ENCODE data around the gene HARS2.
"Not testable (repeated sequence)": the region's sequence is repeated elsewhere in the genome, so short reads cannot be mapped to it uniquely, and the experiment has no call there.

Gene HARS2

GRCh38 chr5:140708787-140709186 lies 17.5 kb downstream of the HARS2 start:
- H3K9ac ChIP-seq (ENCODE audit: low read length); H3K9me3 ChIP-seq (ENCODE audit: control insufficient read depth, low read length); H3K27me3 ChIP-seq (ENCODE audit: control insufficient read depth, insufficient read depth, low read length); H3K36me3 ChIP-seq (ENCODE audit: control insufficient read depth, insufficient read depth, low read length); H3K4me3 ChIP-seq (ENCODE audit: low read length); H3K4me1 ChIP-seq (ENCODE audit: control insufficient read depth, insufficient read depth, low read length): not testable (repeated sequence)

DNA sequence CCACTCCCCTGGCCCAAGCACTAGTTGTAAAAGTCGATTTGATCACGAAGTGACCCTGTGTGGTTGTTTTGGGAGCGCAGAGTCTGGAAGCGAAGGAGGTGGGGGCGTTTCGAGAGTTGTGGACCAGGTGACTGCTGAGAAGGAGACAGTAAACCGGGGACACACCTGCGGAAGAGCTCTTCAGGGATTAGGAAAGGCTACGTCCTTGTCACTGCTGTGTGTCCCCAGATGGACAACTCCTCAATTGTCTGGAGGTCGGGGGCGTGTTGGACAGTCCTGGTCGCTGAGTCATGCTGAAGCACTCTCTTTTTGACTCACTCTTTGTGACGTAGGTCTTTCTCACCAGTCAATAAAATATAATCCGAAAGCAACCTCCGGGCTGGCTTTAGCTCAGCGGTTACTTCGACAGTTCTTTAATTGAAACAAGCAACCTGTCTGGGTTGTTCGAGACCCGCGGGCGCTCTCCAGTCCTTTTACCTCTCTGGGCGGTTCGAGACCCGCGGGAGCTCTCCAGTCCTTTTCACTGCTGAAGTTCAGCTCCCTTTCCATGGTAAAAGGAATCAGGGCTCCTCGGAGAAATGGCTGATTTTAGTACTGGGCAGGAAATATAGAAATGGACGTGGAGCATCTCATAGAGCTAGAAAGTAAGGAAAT lies 19.8 kb downstream of the HARS2 start:
- peak overlapping the region; percentile 95 for H3K4me3 ChIP-seq (ENCODE audit: low read length)
- H3K4me1 ChIP-seq (ENCODE audit: control insufficient read depth, insufficient read depth, low read length) = no peaks in the 10 kb centered on the region
- no peaks in the 10 kb centered on the region for H3K9me3 ChIP-seq (ENCODE audit: control insufficient read depth, low read length)
- no peaks in the 10 kb centered on the region for H3K36me3 ChIP-seq (ENCODE audit: control insufficient read depth, insufficient read depth, low read length)
- H3K27me3 ChIP-seq (ENCODE audit: control insufficient read depth, insufficient read depth, low read length) = no peaks in the 10 kb centered on the region
- H3K9ac ChIP-seq (ENCODE audit: low read length) = peak overlapping the region; percentile 89

DNA sequence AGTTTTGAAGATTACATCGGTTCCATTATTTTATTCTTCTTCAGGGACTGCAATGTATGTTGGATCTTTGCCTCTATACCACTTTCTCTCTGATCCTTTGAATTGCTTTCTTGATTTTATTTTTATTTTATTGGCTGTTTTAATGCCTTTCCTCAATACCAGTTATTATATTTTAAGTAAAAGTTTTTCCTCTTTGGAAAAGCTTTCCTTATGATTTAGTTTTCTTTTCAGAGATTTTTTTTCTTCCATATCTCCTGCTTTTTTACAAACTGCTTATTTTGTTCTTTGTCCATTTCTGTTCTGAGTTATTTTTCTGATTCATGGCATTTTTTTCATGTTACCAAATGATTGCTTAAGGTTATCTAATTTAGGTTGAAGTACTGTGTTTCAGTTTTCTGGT lies 20.5 kb downstream of the HARS2 start:
- Histone ChIP-seq H3K9me3 (ENCODE audit: control insufficient read depth, low read length) (no peaks in the 10 kb centered on the region), H3K4me3 (ENCODE audit: low read length) (no peak overlapping the region), H3K36me3 (ENCODE audit: control insufficient read depth, insufficient read depth, low read length) (no peaks in the 10 kb centered on the region), H3K27me3 (ENCODE audit: control insufficient read depth, insufficient read depth, low read length) (no peaks in the 10 kb centered on the region), H3K4me1 (ENCODE audit: control insufficient read depth, insufficient read depth, low read length) (no peaks in the 10 kb centered on the region), H3K9ac (ENCODE audit: low read length) (no peak overlapping the region)

GRCh38 chr5:140713562-140714094 lies 22.4 kb downstream of the HARS2 start:
- Histone ChIP-seq H3K27me3 (ENCODE audit: control insufficient read depth, insufficient read depth, low read length) (no peaks in the 10 kb centered on the region), H3K4me3 (ENCODE audit: low read length) (no peak overlapping the region), H3K4me1 (ENCODE audit: control insufficient read depth, insufficient read depth, low read length) (peaks cover 3% of the 10 kb centered on the region), H3K9ac (ENCODE audit: low read length) (no peak overlapping the region), H3K36me3 (ENCODE audit: control insufficient read depth, insufficient read depth, low read length) (no peaks in the 10 kb centered on the region), H3K9me3 (ENCODE audit: control insufficient read depth, low read length) (no peaks in the 10 kb centered on the region)

GRCh38 chr5:140716238-140716637 lies 25.0 kb downstream of the HARS2 start:
- H3K9me3 ChIP-seq (ENCODE audit: control insufficient read depth, low read length); H3K27me3 ChIP-seq (ENCODE audit: control insufficient read depth, insufficient read depth, low read length); H3K4me3 ChIP-seq (ENCODE audit: low read length); H3K36me3 ChIP-seq (ENCODE audit: control insufficient read depth, insufficient read depth, low read length); H3K4me1 ChIP-seq (ENCODE audit: control insufficient read depth, insufficient read depth, low read length); H3K9ac ChIP-seq (ENCODE audit: low read length): not testable (repeated sequence)

DNA sequence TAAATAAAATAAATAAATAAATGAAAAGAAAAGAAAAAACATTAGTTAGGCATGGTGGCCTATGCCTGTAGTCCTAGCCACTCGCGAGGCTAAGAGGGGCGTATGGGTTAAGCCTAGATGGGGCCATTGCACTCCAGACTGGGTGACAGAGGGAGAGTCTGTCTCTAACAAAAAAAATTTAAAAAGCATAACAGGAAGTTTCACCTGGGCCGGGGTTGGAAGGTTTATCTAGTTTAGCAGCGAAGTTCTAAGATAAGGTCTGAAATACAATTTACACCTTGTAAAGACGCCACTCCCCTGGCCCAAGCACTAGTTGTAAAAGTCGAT lies 27.0 kb downstream of the HARS2 start:
- Histone ChIP-seq H3K9me3 (ENCODE audit: control insufficient read depth, low read length) (no peaks in the 10 kb centered on the region), H3K27me3 (ENCODE audit: control insufficient read depth, insufficient read depth, low read length) (no peaks in the 10 kb centered on the region), H3K36me3 (ENCODE audit: control insufficient read depth, insufficient read depth, low read length) (no peaks in the 10 kb centered on the region), H3K4me3 (ENCODE audit: low read length) (peak overlapping the region; percentile 38), H3K4me1 (ENCODE audit: control insufficient read depth, insufficient read depth, low read length) (peaks cover 3% of the 10 kb centered on the region), H3K9ac (ENCODE audit: low read length) (peak overlapping the region; percentile 73)

GRCh38 chr5:140720738-140721137 lies 29.5 kb downstream of the HARS2 start:
- not testable (repeated sequence) for H3K4me3 ChIP-seq (ENCODE audit: low read length); H3K9me3 ChIP-seq (ENCODE audit: control insufficient read depth, low read length); H3K4me1 ChIP-seq (ENCODE audit: control insufficient read depth, insufficient read depth, low read length); H3K27me3 ChIP-seq (ENCODE audit: control insufficient read depth, insufficient read depth, low read length); H3K36me3 ChIP-seq (ENCODE audit: control insufficient read depth, insufficient read depth, low read length); H3K9ac ChIP-seq (ENCODE audit: low read length)

- H3K4me1 ChIP-seq (ENCODE audit: control insufficient read depth, insufficient read depth, low read length); H3K9ac ChIP-seq (ENCODE audit: low read length); H3K9me3 ChIP-seq (ENCODE audit: control insufficient read depth, low read length); H3K36me3 ChIP-seq (ENCODE audit: control insufficient read depth, insufficient read depth, low read length); H3K27me3 ChIP-seq (ENCODE audit: control insufficient read depth, insufficient read depth, low read length); H3K4me3 ChIP-seq (ENCODE audit: low read length): not testable (repeated sequence)
Measured at GRCh38 chr5:140721395-140721794, 30.1 kb downstream of the HARS2 start.

GRCh38 chr5:140725799-140726471 lies 34.7 kb downstream of the HARS2 start:
- Histone ChIP-seq H3K4me1 (ENCODE audit: control insufficient read depth, insufficient read depth, low read length) (no peaks in the 10 kb centered on the region), H3K9me3 (ENCODE audit: control insufficient read depth, low read length) (no peaks in the 10 kb centered on the region), H3K27me3 (ENCODE audit: control insufficient read depth, insufficient read depth, low read length) (no peaks in the 10 kb centered on the region), H3K36me3 (ENCODE audit: control insufficient read depth, insufficient read depth, low read length) (no peaks in the 10 kb centered on the region), H3K4me3 (ENCODE audit: low read length) (no peak overlapping the region), H3K9ac (ENCODE audit: low read length) (no peak overlapping the region)

- H3K4me3 ChIP-seq (ENCODE audit: low read length) = no peak overlapping the region
- no peaks in the 10 kb centered on the region for H3K9me3 ChIP-seq (ENCODE audit: control insufficient read depth, low read length)
- H3K9ac ChIP-seq (ENCODE audit: low read length) = no peak overlapping the region
- no peaks in the 10 kb centered on the region for H3K36me3 ChIP-seq (ENCODE audit: control insufficient read depth, insufficient read depth, low read length)
- H3K27me3 ChIP-seq (ENCODE audit: control insufficient read depth, insufficient read depth, low read length) = no peaks in the 10 kb centered on the region
- no peaks in the 10 kb centered on the region for H3K4me1 ChIP-seq (ENCODE audit: control insufficient read depth, insufficient read depth, low read length)
Measured at GRCh38 chr5:140733098-140733497, 41.8 kb downstream of the HARS2 start.

- Histone ChIP-seq H3K4me1 (ENCODE audit: control insufficient read depth, insufficient read depth, low read length) (no peaks in the 10 kb centered on the region), H3K4me3 (ENCODE audit: low read length) (no peak overlapping the region), H3K9me3 (ENCODE audit: control insufficient read depth, low read length) (no peaks in the 10 kb centered on the region), H3K36me3 (ENCODE audit: control insufficient read depth, insufficient read depth, low read length) (no peaks in the 10 kb centered on the region), H3K27me3 (ENCODE audit: control insufficient read depth, insufficient read depth, low read length) (no peaks in the 10 kb centered on the region), H3K9ac (ENCODE audit: low read length) (no peak overlapping the region)
Measured at GRCh38 chr5:140734354-140734753, 43.1 kb downstream of the HARS2 start.

DNA sequence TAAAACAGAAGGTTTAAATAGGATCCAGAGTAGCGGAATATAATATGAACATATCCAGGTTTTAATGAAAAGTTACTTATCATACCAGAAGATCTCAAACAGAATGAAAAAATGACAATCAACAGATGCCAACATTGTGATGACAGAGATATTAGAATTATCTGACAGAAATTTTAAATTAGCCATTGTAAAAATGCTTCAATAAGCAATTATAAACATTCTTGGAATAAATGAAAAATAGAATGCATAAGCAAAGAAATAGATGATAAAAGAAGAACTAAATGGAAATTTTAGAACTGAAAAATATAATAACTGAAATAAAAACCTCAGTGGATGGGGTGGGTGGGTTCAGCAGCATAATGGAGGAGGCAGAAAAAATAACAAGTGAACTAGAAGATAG lies 46.2 kb downstream of the HARS2 start:
- Histone ChIP-seq H3K36me3 (ENCODE audit: control insufficient read depth, insufficient read depth, low read length) (no peaks in the 10 kb centered on the region), H3K9ac (ENCODE audit: low read length) (no peak overlapping the region), H3K27me3 (ENCODE audit: control insufficient read depth, insufficient read depth, low read length) (no peaks in the 10 kb centered on the region), H3K4me1 (ENCODE audit: control insufficient read depth, insufficient read depth, low read length) (no peaks in the 10 kb centered on the region), H3K9me3 (ENCODE audit: control insufficient read depth, low read length) (no peaks in the 10 kb centered on the region), H3K4me3 (ENCODE audit: low read length) (no peak overlapping the region)

Measured in mucosa of stomach (tissue), 1 donor.